MM.1S (cell line): ENCODE measurements around the gene PDPK1.
"Not testable (repeated sequence)": the region's sequence is repeated elsewhere in the genome, so short reads cannot be mapped to it uniquely, and the experiment has no call there.

Experiments used
- DNase-seq: peaks from one replicate; pipeline ENCODE4 v3.0.0-alpha.2; 2015
- H2AFZ ChIP-seq: fragments of 300-600 bp; sonication (generic); 2 replicates; pipeline ENCODE4 v1.6.0; 2016; ENCODE audit warnings: antibody characterized with exemption, low read length
- H3F3A ChIP-seq: fragments of 300-600 bp; sonication (generic); 2 replicates; pipeline ENCODE4 v1.6.1; 2016; ENCODE audit warnings: mild to moderate bottlenecking, antibody characterized with exemption, low read length, moderate library complexity, mixed read lengths; ENCODE audit not compliant: insufficient read depth
- H3K27ac ChIP-seq: fragments of 300-600 bp; sonication (generic); 2 replicates; pipeline ENCODE4 v1.5.1; 2016; ENCODE audit warnings: mild to moderate bottlenecking, low read length
- H3K27me3 ChIP-seq: fragments of 300-600 bp; sonication (generic); replicated peaks from 2 replicates; pipeline ENCODE4 v1.6.0; 2016; ENCODE audit warnings: low read length; ENCODE audit not compliant: insufficient read depth
- H3K36me3 ChIP-seq: fragments of 300-600 bp; sonication (generic); replicated peaks from 2 replicates; pipeline ENCODE4 v1.6.1; 2016; ENCODE audit warnings: mild to moderate bottlenecking, low read length, mixed read lengths; ENCODE audit not compliant: insufficient read depth
- H3K4me1 ChIP-seq: fragments of 300-600 bp; sonication (generic); 2 replicates; pipeline ENCODE4 v1.6.1; 2016; ENCODE audit warnings: low read length, mixed read lengths
- H3K4me2 ChIP-seq: fragments of 300-600 bp; sonication (generic); 2 replicates; pipeline ENCODE4 v1.6.0; 2016; ENCODE audit warnings: low read depth, low read length
- H3K4me3 ChIP-seq: fragments of 300-600 bp; sonication (generic); 2 replicates; pipeline ENCODE4 v1.5.1; 2016; ENCODE audit warnings: low read length, mixed read lengths
- H3K79me2 ChIP-seq: fragments of 300-600 bp; sonication (generic); 2 replicates; pipeline ENCODE4 v1.6.1; 2016; ENCODE audit warnings: mixed run types, low read length, mixed read lengths
- H3K9ac ChIP-seq: fragments of 300-600 bp; sonication (generic); 2 replicates; pipeline ENCODE4 v1.6.1; 2016; ENCODE audit warnings: low read length, mixed read lengths
- H3K9me2 ChIP-seq: fragments of 300-600 bp; sonication (generic); replicated peaks from 2 replicates; pipeline ENCODE4 v1.6.1; 2016; ENCODE audit warnings: mild to moderate bottlenecking, low read length, mixed read lengths; ENCODE audit not compliant: insufficient read depth
- H3K9me3 ChIP-seq: fragments of 300-600 bp; sonication (generic); replicated peaks from 2 replicates; pipeline ENCODE4 v1.6.1; 2016; ENCODE audit warnings: mild to moderate bottlenecking, low read length, mixed read lengths; ENCODE audit not compliant: insufficient read depth
- H4K20me1 ChIP-seq: fragments of 300-600 bp; sonication (generic); 2 replicates; pipeline ENCODE4 v1.6.1; 2016; ENCODE audit warnings: mild to moderate bottlenecking, low read length, moderate library complexity, mixed read lengths; ENCODE audit not compliant: insufficient read depth
- CTCF ChIP-seq: fragments of 300-600 bp; sonication (generic); IDR thresholded peaks from 2 replicates; pipeline ENCODE4 v1.5.1; 2016; ENCODE audit warnings: antibody characterized with exemption, low read length, mixed read lengths
- EZH2 ChIP-seq: fragments of 300-600 bp; sonication (generic); optimal IDR thresholded peaks from 2 replicates; pipeline ENCODE3; 2017; ENCODE audit warnings: low read depth, mild to moderate bottlenecking, antibody characterized with exemption, low read length, mixed read lengths
- EZH2phosphoT487 ChIP-seq: fragments of 300-600 bp; sonication (generic); IDR thresholded peaks from 2 replicates; pipeline ENCODE4 v1.6.1; 2018; ENCODE audit warnings: antibody characterized with exemption, low read length

PDPK1 gene

GRCh38 chr16:2531696-2532493 is 5.9 kb upstream of the PDPK1 start:
- Histone ChIP-seq H3K9me2 (no peaks in the 10 kb centered on the region), H3F3A (peaks cover 20% of the 10 kb centered on the region), H3K4me2 (peak overlapping the region; percentile 79), H3K27ac (peak overlapping the region; percentile 84), H4K20me1 (no peaks in the 10 kb centered on the region), H3K27me3 (no peaks in the 10 kb centered on the region), H3K4me1 (peaks cover 9% of the 10 kb centered on the region), H3K79me2 (peaks cover 5% of the 10 kb centered on the region), H3K9ac (peak overlapping the region; percentile 80), H3K36me3 (no peaks in the 10 kb centered on the region), H2AFZ (peak overlapping the region; percentile 81), H3K9me3 (no peaks in the 10 kb centered on the region), H3K4me3 (peak overlapping the region; percentile 70)
- DNase-seq, result peak; percentile 99
- TF ChIP-seq CTCF, result no peak
- no peak for TF ChIP-seq EZH2
- TF ChIP-seq EZH2phosphoT487, result no peak

- Histone ChIP-seq H3K4me1 (peaks cover 9% of the 10 kb centered on the region), H2AFZ (peak overlapping the region; percentile 81), H4K20me1 (no peaks in the 10 kb centered on the region), H3K9me2 (no peaks in the 10 kb centered on the region), H3K4me2 (peak overlapping the region; percentile 70), H3K9ac (peak overlapping the region; percentile 80), H3K36me3 (no peaks in the 10 kb centered on the region), H3K27me3 (no peaks in the 10 kb centered on the region), H3K27ac (peak overlapping the region; percentile 84), H3K9me3 (no peaks in the 10 kb centered on the region), H3F3A (peaks cover 26% of the 10 kb centered on the region), H3K79me2 (no peaks in the 10 kb centered on the region), H3K4me3 (peak overlapping the region; percentile 70)
- TF ChIP-seq CTCF (no peak), EZH2phosphoT487 (no peak), EZH2 (no peak)
- DNase-seq, result peak; percentile 61
Measured at GRCh38 chr16:2532494-2533141, 5.2 kb upstream of the PDPK1 start.

GRCh38 chr16:2533142-2533755 is 4.6 kb upstream of the PDPK1 start:
- H3K4me3 ChIP-seq, result peak overlapping the region; percentile 70
- H3F3A ChIP-seq, result peaks cover 26% of the 10 kb centered on the region
- H3K27ac ChIP-seq, result peak overlapping the region; percentile 84; the same call in 1 of the 2 replicates
- H3K4me2 ChIP-seq, result peak overlapping the region; percentile 70; the same call in 1 of the 2 replicates
- DNase-seq, H4K20me1 ChIP-seq, H3K79me2 ChIP-seq, H3K27me3 ChIP-seq, H3K36me3 ChIP-seq, H3K9me3 ChIP-seq, H3K4me1 ChIP-seq, H3K9me2 ChIP-seq: not testable (repeated sequence)
- peak overlapping the region; percentile 80; the same call in 1 of the 2 replicates for H3K9ac ChIP-seq
- H2AFZ ChIP-seq, result peak overlapping the region; percentile 81; the same call in 1 of the 2 replicates
